Measurements from ENCODE around the gene C20orf202. TPM values are rescaled to one million over a fixed set of nuclear protein-coding genes. Genes with fewer than 3 reads are reported as not detected.
A peak's percentile ranks its signal among the peaks of the same experiment; 100 is the strongest.

Gene C20orf202
- total RNA-seq, 1 experiment from 2014 or later, result not detected

DNA sequence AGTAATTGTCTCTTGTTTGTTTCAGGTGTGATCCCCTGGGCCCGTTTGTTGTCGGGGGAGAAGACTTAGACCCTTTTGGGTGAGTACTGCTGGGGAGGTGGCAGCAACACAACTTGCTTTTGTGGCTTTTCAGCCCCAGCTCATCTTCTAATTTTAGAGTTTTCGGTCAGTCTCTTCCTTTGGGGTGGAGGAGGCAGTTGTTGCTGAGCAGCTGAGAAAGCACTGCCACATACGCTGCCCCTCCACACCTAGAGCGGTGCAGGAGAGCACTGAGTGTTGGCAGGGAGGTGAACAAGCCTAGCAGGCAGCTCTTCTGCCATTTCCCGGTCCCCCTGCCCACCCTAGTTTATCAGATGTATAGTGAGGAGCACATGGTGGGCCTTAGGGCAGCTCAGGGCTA, 40.1 kb upstream of the C20orf202 start:
- no peaks in the 10 kb centered on the region for H3K79me2 ChIP-seq (ENCODE audit: low read length)

GRCh38 chr20:1163653-1164052, 39.6 kb upstream of the C20orf202 start:
- H4K20me1 ChIP-seq (ENCODE audit: low read length), result no peaks in the 10 kb centered on the region
- intact Hi-C loops (cut with micrococcal nuclease), result no loop called here
- H3F3A ChIP-seq (ENCODE audit: low read length, unreplicated experiment), result no peaks in the 10 kb centered on the region
- H3K36me3 ChIP-seq (ENCODE audit: low read depth, low read length), result peaks cover 78% of the 10 kb centered on the region
- H3K9me2 ChIP-seq (replicated peaks; ENCODE audit: low read length), result no peaks in the 10 kb centered on the region
- no peak overlapping the region for H3K9ac ChIP-seq (ENCODE audit: low read length)
- H2AFZ ChIP-seq (ENCODE audit: low read length), result no peak overlapping the region
- ChIA-PET CTCF (no interaction called here), POLR2A (ENCODE audit: unreplicated experiment) (no interaction called here)
- H3K4me3 ChIP-seq (ENCODE audit: low read length), result no peak overlapping the region
- no peaks in the 10 kb centered on the region for H3K9me3 ChIP-seq (ENCODE audit: low read length)
- BruUV-seq (replicated peaks), result no TSS peak
- DNase-seq, result no peak
- H3K4me1 ChIP-seq (ENCODE audit: insufficient read depth, low read length), result no peaks in the 10 kb centered on the region
- H3K27me3 ChIP-seq (ENCODE audit: low read length), result no peaks in the 10 kb centered on the region
- TF ChIP-seq EZH2 (IDR thresholded peaks at IDR 0.05; ENCODE audit: low read length, unreplicated experiment) (no peak), EZH2phosphoT487 (IDR thresholded peaks at IDR 0.05; ENCODE audit: borderline replicate concordance, low read length) (no peak), CTCF (conservative IDR thresholded peaks at IDR 0.05; ENCODE audit: low read depth, low read length) (no peak)
- no peak overlapping the region for H3K4me2 ChIP-seq (ENCODE audit: low read length)
- no peaks in the 10 kb centered on the region for H3K79me2 ChIP-seq (ENCODE audit: low read length)
- no peak overlapping the region for H3K27ac ChIP-seq (ENCODE audit: low read length)
- ATAC-seq, result no peak

More for the DNA sequence above, 40.1 kb upstream of the C20orf202 start:
- ATAC-seq (no peak), DNase-seq (no peak)
- POLR2A ChIA-PET (ENCODE audit: unreplicated experiment), result no interaction called here
- H2AFZ ChIP-seq (ENCODE audit: low read length), result no peak overlapping the region
- H3K36me3 ChIP-seq (ENCODE audit: low read depth, low read length), result peaks cover 73% of the 10 kb centered on the region
- H3K9me3 ChIP-seq (ENCODE audit: low read length), result no peaks in the 10 kb centered on the region
- no peaks in the 10 kb centered on the region for H3F3A ChIP-seq (ENCODE audit: low read length, unreplicated experiment)
- BruUV-seq (replicated peaks), result no TSS peak
- no peaks in the 10 kb centered on the region for H3K9me2 ChIP-seq (replicated peaks; ENCODE audit: low read length)
- no peaks in the 10 kb centered on the region for H3K4me1 ChIP-seq (ENCODE audit: insufficient read depth, low read length)
- TF ChIP-seq EZH2phosphoT487 (IDR thresholded peaks at IDR 0.05; ENCODE audit: borderline replicate concordance, low read length) (no peak), CTCF (conservative IDR thresholded peaks at IDR 0.05; ENCODE audit: low read depth, low read length) (no peak), EZH2 (IDR thresholded peaks at IDR 0.05; ENCODE audit: low read length, unreplicated experiment) (no peak)
- H3K27me3 ChIP-seq (ENCODE audit: low read length), result no peaks in the 10 kb centered on the region
- no peak overlapping the region for H3K4me2 ChIP-seq (ENCODE audit: low read length)
- no peak overlapping the region for H3K9ac ChIP-seq (ENCODE audit: low read length)
- H3K27ac ChIP-seq (ENCODE audit: low read length), result no peak overlapping the region
- no peak overlapping the region for H3K4me3 ChIP-seq (ENCODE audit: low read length)
- no peaks in the 10 kb centered on the region for H4K20me1 ChIP-seq (ENCODE audit: low read length)
- intact Hi-C loops (cut with micrococcal nuclease), result no loop called here
- CTCF ChIA-PET, result no interaction called here

GRCh38 chr20:1164871-1165270, 38.4 kb upstream of the C20orf202 start:
- no peak for DNase-seq
- no peak overlapping the region for H3K9ac ChIP-seq (ENCODE audit: low read length)
- H3K9me3 ChIP-seq (ENCODE audit: low read length), result no peaks in the 10 kb centered on the region
- H3K4me3 ChIP-seq (ENCODE audit: low read length), result no peak overlapping the region
- H4K20me1 ChIP-seq (ENCODE audit: low read length), result no peaks in the 10 kb centered on the region; the same call in 1 of the 2 replicates
- intact Hi-C loops (cut with micrococcal nuclease), result no loop called here
- H2AFZ ChIP-seq (ENCODE audit: low read length), result no peak overlapping the region
- H3K27ac ChIP-seq (ENCODE audit: low read length), result no peak overlapping the region
- no peak for TF ChIP-seq CTCF (conservative IDR thresholded peaks at IDR 0.05; ENCODE audit: low read depth, low read length)
- no peak for TF ChIP-seq EZH2 (IDR thresholded peaks at IDR 0.05; ENCODE audit: low read length, unreplicated experiment)
- no peak for TF ChIP-seq EZH2phosphoT487 (IDR thresholded peaks at IDR 0.05; ENCODE audit: borderline replicate concordance, low read length)
- CTCF ChIA-PET, result no interaction called here
- peaks cover 89% of the 10 kb centered on the region for H3K36me3 ChIP-seq (ENCODE audit: low read depth, low read length)
- ATAC-seq, result no peak
- POLR2A ChIA-PET (ENCODE audit: unreplicated experiment), result no interaction called here
- H3K4me2 ChIP-seq (ENCODE audit: low read length), result no peak overlapping the region
- H3K4me1 ChIP-seq (ENCODE audit: insufficient read depth, low read length), result no peaks in the 10 kb centered on the region
- no peaks in the 10 kb centered on the region for H3K79me2 ChIP-seq (ENCODE audit: low read length)
- H3K27me3 ChIP-seq (ENCODE audit: low read length), result no peaks in the 10 kb centered on the region
- H3F3A ChIP-seq (ENCODE audit: low read length, unreplicated experiment), result no peaks in the 10 kb centered on the region
- TSS peak; percentile 72 for BruUV-seq (replicated peaks)
- H3K9me2 ChIP-seq (replicated peaks; ENCODE audit: low read length), result no peaks in the 10 kb centered on the region
